Liver (tissue), 9 donors: ENCODE results near the gene CDK5RAP2. TPM values are rescaled to one million over a fixed set of nuclear protein-coding genes. Genes with fewer than 3 reads are reported as not detected.

Source experiments
- DNase-seq: peaks from one replicate; pipeline ENCODE4 v3.0.0-alpha.2; 2017; ENCODE audit warnings: low spot score
- H3K27ac ChIP-seq, 2 donors: one replicate each; pipeline ENCODE4 v1.7.0; 2013; ENCODE audit warnings: inconsistent platforms in 2 of 2, low read length in 2 of 2, control low read depth in 1 of 2, low read depth in 1 of 2, mild to moderate bottlenecking in 1 of 2
- H3K27me3 ChIP-seq, 4 donors: one replicate each; pipeline versions ENCODE4 v1.6.1 to v1.7.0; 2013; ENCODE audit warnings: low read length in 3 of 4, inconsistent platforms in 1 of 4, mild to moderate bottlenecking in 1 of 4, moderate library complexity in 1 of 4; ENCODE audit not compliant: control insufficient read depth in 4 of 4, insufficient read depth in 4 of 4
- H3K36me3 ChIP-seq, 4 donors: one replicate each; pipeline versions ENCODE4 v1.6.1 to v1.7.0; 2013; ENCODE audit warnings: low read length in 3 of 4, mild to moderate bottlenecking in 3 of 4, low read depth in 1 of 4, moderate library complexity in 1 of 4; ENCODE audit not compliant: control insufficient read depth in 4 of 4, insufficient read depth in 3 of 4
- H3K4me1 ChIP-seq, 4 donors: one replicate each; pipeline versions ENCODE4 v1.6.1 to v1.7.0; 2013; ENCODE audit warnings: low read length in 3 of 4, mild to moderate bottlenecking in 3 of 4, moderate library complexity in 1 of 4; ENCODE audit not compliant: control insufficient read depth in 4 of 4, insufficient read depth in 4 of 4
- H3K4me3 ChIP-seq, 3 donors: one replicate each; pipeline versions ENCODE4 v1.6.1 to v1.7.0; 2013; ENCODE audit warnings: low read length in 3 of 3, control low read depth in 1 of 3, low read depth in 1 of 3, mild to moderate bottlenecking in 1 of 3
- H3K9ac ChIP-seq, 2 donors: one replicate each; pipeline ENCODE4 v1.7.0; 2013; ENCODE audit warnings: low read length in 2 of 2, mild to moderate bottlenecking in 2 of 2, moderate library complexity in 2 of 2, control low read depth in 1 of 2, low read depth in 1 of 2
- H3K9me3 ChIP-seq, 4 donors: one replicate each; pipeline versions ENCODE4 v1.6.1 to v1.7.0; 2013; ENCODE audit warnings: low read length in 3 of 4; ENCODE audit not compliant: control insufficient read depth in 4 of 4
- ATF3 ChIP-seq: IDR thresholded peaks from 2 replicates; pipeline ENCODE4 v1.6.1; 2016; ENCODE audit warnings: antibody characterized with exemption
- EGR1 ChIP-seq, 2 donors: IDR thresholded peaks; 2 replicates each; pipeline ENCODE4 v1.6.1; 2016 to 2018; ENCODE audit warnings: antibody characterized with exemption in 2 of 2, low read depth in 2 of 2
- FOXA1 ChIP-seq: IDR thresholded peaks from 2 replicates; pipeline ENCODE4 v1.6.1; 2016; ENCODE audit warnings: antibody characterized with exemption
- FOXA2 ChIP-seq: IDR thresholded peaks from 2 replicates; pipeline ENCODE4 v1.6.1; 2016; ENCODE audit warnings: antibody characterized with exemption
- GABPA ChIP-seq, 2 donors: IDR thresholded peaks in 1 of 2; conservative IDR thresholded peaks in 1 of 2; 2 replicates each; pipeline ENCODE4 v1.6.1; 2016; ENCODE audit warnings: antibody characterized with exemption in 2 of 2, mild to moderate bottlenecking in 1 of 2, moderate library complexity in 1 of 2
- HNF4A ChIP-seq, 2 donors: conservative IDR thresholded peaks; 2 replicates each; pipeline ENCODE4 v1.6.1; 2016; ENCODE audit warnings: antibody characterized with exemption in 2 of 2, mild to moderate bottlenecking in 2 of 2
- HNF4G ChIP-seq: IDR thresholded peaks from 2 replicates; pipeline ENCODE4 v1.6.1; 2016; ENCODE audit warnings: antibody characterized with exemption
- JUND ChIP-seq, 2 donors: IDR thresholded peaks; 2 replicates each; pipeline ENCODE4 v1.6.1; 2016; ENCODE audit warnings: antibody characterized with exemption in 2 of 2
- MAX ChIP-seq: IDR thresholded peaks from 2 replicates; pipeline ENCODE4 v1.6.1; 2016; ENCODE audit warnings: antibody characterized with exemption
- NR2F2 ChIP-seq: IDR thresholded peaks from 2 replicates; pipeline ENCODE4 v1.6.1; 2016; ENCODE audit warnings: antibody characterized with exemption
- RAD21 ChIP-seq, 2 donors: IDR thresholded peaks; 2 replicates each; pipeline ENCODE4 v1.6.1; 2016; ENCODE audit warnings: antibody characterized with exemption in 2 of 2, mild to moderate bottlenecking in 2 of 2
- RXRA ChIP-seq, 2 donors: IDR thresholded peaks; 2 replicates each; pipeline ENCODE4 v1.6.1; 2017 to 2018; ENCODE audit warnings: antibody characterized with exemption in 2 of 2, mild to moderate bottlenecking in 1 of 2
- SP1 ChIP-seq: IDR thresholded peaks from 2 replicates; pipeline ENCODE4 v1.6.1; 2018; ENCODE audit warnings: antibody characterized with exemption, mild to moderate bottlenecking
- TAF1 ChIP-seq: conservative IDR thresholded peaks from 2 replicates; pipeline ENCODE4 v1.6.1; 2016; ENCODE audit warnings: antibody characterized with exemption, mild to moderate bottlenecking
- YY1 ChIP-seq: IDR thresholded peaks from 2 replicates; pipeline ENCODE4 v1.6.1; 2016; ENCODE audit warnings: antibody characterized with exemption, mild to moderate bottlenecking
- WGBS: extraction: QIAGEN DNeasy Blood & Tissue Kit; methylation state at CpG from one replicate; pipeline ENCODE4 v1.1.7; 2013; 5-methylcytosine and 5-hydroxymethylcytosine counted together
- polyA plus RNA-seq, 2 donors: library from polyadenylated mRNA; stranded (reverse) in 1 of 2; unstranded in 1 of 2; fragments of 200-250 nt in 1 of 2; fragments of >200 nt in 1 of 2; fragmentation: Nextera tagmentation in 1 of 2; extraction: Ambion mirVana in 1 of 2; gene quantifications; one replicate each; pipeline versions ENCODE4 v1.2.1 to v1.2.3, GENCODE V29; 2013 to 2015
- total RNA-seq, 2 donors: library from RNA; depleted of rRNA; stranded (reverse); fragments of >200 nt; gene quantifications; one replicate each; pipeline ENCODE4 v1.2.3, GENCODE V29; 2014
- TF ChIP-seq, protein P1 (sequence below): IDR thresholded peaks from 2 replicates; pipeline ENCODE4 v1.6.1; 2016; ENCODE audit warnings: antibody characterized with exemption, mild to moderate bottlenecking
- TF ChIP-seq, protein P2 (sequence below): IDR thresholded peaks from 2 replicates; pipeline ENCODE4 v1.6.1; 2016; ENCODE audit warnings: antibody characterized with exemption
- TF ChIP-seq, protein P3 (sequence below): fragments of 150-350 bp; IDR thresholded peaks from 2 replicates; pipeline ENCODE4 v1.5.1; 2017; ENCODE audit warnings: improper control_type of control experiment, low read depth, low read length; ENCODE audit not compliant: missing input control
- donor health status: healthy.
- donor health status: healthy.
- donor health status: healthy.
- donor health status: healthy.
- donor health status: healthy.

The CDK5RAP2 gene
- total and polyA plus RNA-seq, 4 donors, result 11.7 to 38.9 (median 21.7) TPM

- TF ChIP-seq, protein P1, sequence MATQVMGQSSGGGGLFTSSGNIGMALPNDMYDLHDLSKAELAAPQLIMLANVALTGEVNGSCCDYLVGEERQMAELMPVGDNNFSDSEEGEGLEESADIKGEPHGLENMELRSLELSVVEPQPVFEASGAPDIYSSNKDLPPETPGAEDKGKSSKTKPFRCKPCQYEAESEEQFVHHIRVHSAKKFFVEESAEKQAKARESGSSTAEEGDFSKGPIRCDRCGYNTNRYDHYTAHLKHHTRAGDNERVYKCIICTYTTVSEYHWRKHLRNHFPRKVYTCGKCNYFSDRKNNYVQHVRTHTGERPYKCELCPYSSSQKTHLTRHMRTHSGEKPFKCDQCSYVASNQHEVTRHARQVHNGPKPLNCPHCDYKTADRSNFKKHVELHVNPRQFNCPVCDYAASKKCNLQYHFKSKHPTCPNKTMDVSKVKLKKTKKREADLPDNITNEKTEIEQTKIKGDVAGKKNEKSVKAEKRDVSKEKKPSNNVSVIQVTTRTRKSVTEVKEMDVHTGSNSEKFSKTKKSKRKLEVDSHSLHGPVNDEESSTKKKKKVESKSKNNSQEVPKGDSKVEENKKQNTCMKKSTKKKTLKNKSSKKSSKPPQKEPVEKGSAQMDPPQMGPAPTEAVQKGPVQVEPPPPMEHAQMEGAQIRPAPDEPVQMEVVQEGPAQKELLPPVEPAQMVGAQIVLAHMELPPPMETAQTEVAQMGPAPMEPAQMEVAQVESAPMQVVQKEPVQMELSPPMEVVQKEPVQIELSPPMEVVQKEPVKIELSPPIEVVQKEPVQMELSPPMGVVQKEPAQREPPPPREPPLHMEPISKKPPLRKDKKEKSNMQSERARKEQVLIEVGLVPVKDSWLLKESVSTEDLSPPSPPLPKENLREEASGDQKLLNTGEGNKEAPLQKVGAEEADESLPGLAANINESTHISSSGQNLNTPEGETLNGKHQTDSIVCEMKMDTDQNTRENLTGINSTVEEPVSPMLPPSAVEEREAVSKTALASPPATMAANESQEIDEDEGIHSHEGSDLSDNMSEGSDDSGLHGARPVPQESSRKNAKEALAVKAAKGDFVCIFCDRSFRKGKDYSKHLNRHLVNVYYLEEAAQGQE, result no peak
- TF ChIP-seq YY1 (no peak), GABPA (IDR thresholded peaks at IDR 0.05 in 1 of 2, conservative IDR thresholded peaks at IDR 0.05 in 1 of 2) (no peak), FOXA2 (no peak)
Observed at GRCh38 chr9:120432600-120432999, 147.4 kb downstream of the CDK5RAP2 start (continued).

- TF ChIP-seq TAF1, result no peak
- TF ChIP-seq RAD21 (IDR thresholded peaks at IDR 0.05), result no peak
- TF ChIP-seq ATF3, result no peak
- TF ChIP-seq GABPA (IDR thresholded peaks at IDR 0.05 in 1 of 2, conservative IDR thresholded peaks at IDR 0.05 in 1 of 2), result no peak
- Histone ChIP-seq H3K36me3 (peaks cover 0 to 6% (median 0%) of the 10 kb centered on the region in 4 donors), H3K9ac (no peak overlapping the region), H3K4me1 (peaks cover 0 to 1% (median 0%) of the 10 kb centered on the region in 4 donors), H3K27me3 (no peaks in the 10 kb centered on the region), H3K27ac (no peak overlapping the region), H3K4me3 (no peak overlapping the region), H3K9me3 (no peaks in the 10 kb centered on the region)
- WGBS, result 85% methylated on average over 2 of the region's 2 CpGs
- DNase-seq, result no peak
Observed at GRCh38 chr9:120431268-120431667, 148.7 kb downstream of the CDK5RAP2 start.

DNA sequence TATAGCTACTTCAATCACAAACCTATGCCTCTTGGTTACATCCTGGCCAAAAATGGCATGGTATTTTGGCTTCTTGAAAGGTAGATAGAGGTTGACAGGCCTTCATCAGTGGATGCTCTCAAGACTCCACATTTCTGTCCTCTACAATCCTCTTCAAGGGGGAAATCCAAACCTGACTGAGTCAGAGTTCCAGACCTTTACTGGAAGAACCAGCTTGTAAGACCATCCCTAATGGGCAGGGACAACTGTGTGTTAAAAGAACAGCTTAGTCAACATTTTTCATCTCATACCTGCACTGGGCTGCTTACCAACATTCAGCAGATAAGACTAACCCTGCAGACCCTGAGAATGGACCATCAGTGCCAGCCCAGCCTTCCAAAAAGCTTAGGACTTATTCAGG lies 155.7 kb downstream of the CDK5RAP2 start:
- Histone ChIP-seq H3K27ac (no peak overlapping the region), H3K4me3 (no peak overlapping the region), H3K4me1 (peaks cover 0 to 1% (median 0%) of the 10 kb centered on the region in 4 donors), H3K9me3 (no peaks in the 10 kb centered on the region), H3K36me3 (peaks cover 0 to 12% (median 9%) of the 10 kb centered on the region in 4 donors), H3K27me3 (no peaks in the 10 kb centered on the region), H3K9ac (no peak overlapping the region)
- DNase-seq, result no peak
- TF ChIP-seq HNF4A (conservative IDR thresholded peaks at IDR 0.05) (no peak), JUND (IDR thresholded peaks at IDR 0.05) (no peak), EGR1 (IDR thresholded peaks at IDR 0.05; ENCODE audit: low read depth in 2 of 2) (no peak), TAF1 (no peak), HNF4G (no peak), FOXA1 (no peak), RXRA (IDR thresholded peaks at IDR 0.05) (no peak), ATF3 (no peak), NR2F2 (no peak), SP1 (no peak), FOXA2 (no peak), YY1 (no peak), RAD21 (IDR thresholded peaks at IDR 0.05) (no peak), MAX (no peak), GABPA (IDR thresholded peaks at IDR 0.05 in 1 of 2, conservative IDR thresholded peaks at IDR 0.05 in 1 of 2) (no peak)
- TF ChIP-seq, protein P2, sequence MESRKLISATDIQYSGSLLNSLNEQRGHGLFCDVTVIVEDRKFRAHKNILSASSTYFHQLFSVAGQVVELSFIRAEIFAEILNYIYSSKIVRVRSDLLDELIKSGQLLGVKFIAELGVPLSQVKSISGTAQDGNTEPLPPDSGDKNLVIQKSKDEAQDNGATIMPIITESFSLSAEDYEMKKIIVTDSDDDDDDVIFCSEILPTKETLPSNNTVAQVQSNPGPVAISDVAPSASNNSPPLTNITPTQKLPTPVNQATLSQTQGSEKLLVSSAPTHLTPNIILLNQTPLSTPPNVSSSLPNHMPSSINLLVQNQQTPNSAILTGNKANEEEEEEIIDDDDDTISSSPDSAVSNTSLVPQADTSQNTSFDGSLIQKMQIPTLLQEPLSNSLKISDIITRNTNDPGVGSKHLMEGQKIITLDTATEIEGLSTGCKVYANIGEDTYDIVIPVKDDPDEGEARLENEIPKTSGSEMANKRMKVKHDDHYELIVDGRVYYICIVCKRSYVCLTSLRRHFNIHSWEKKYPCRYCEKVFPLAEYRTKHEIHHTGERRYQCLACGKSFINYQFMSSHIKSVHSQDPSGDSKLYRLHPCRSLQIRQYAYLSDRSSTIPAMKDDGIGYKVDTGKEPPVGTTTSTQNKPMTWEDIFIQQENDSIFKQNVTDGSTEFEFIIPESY, result no peak
- TF ChIP-seq, protein P1, result no peak
- TF ChIP-seq, protein P3, sequence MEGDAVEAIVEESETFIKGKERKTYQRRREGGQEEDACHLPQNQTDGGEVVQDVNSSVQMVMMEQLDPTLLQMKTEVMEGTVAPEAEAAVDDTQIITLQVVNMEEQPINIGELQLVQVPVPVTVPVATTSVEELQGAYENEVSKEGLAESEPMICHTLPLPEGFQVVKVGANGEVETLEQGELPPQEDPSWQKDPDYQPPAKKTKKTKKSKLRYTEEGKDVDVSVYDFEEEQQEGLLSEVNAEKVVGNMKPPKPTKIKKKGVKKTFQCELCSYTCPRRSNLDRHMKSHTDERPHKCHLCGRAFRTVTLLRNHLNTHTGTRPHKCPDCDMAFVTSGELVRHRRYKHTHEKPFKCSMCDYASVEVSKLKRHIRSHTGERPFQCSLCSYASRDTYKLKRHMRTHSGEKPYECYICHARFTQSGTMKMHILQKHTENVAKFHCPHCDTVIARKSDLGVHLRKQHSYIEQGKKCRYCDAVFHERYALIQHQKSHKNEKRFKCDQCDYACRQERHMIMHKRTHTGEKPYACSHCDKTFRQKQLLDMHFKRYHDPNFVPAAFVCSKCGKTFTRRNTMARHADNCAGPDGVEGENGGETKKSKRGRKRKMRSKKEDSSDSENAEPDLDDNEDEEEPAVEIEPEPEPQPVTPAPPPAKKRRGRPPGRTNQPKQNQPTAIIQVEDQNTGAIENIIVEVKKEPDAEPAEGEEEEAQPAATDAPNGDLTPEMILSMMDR, result no peak
